Right forelimb (tissue), 1 donor: ENCODE measurements around the gene ATAD5.
"Not testable (repeated sequence)": the region's sequence is repeated elsewhere in the genome, so short reads cannot be mapped to it uniquely, and the experiment has no call there.

Experiments
- DNase-seq: peaks from one replicate; pipeline ENCODE4 v3.0.0-alpha.2; 2018

Gene ATAD5

DNA sequence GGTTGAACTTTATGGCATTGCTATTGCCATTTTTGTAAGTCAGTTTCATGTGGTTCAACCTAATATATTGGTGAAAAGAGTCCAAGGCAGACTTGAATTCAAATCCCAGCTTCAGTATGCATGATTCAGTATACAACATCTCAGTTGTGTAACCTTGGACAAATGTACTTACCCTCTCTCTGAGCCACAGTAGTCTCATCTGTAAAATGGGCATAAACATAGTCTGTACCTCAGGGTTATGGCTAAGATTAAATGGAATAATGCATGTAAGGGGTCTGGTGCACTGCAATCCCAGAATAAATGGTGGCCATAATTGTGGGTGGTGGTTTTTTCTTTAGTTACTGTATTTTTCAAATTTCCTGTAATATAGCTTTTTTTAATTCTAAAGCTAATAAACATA lies 85.3 kb downstream of the ATAD5 start:
- no peak for DNase-seq

DNA sequence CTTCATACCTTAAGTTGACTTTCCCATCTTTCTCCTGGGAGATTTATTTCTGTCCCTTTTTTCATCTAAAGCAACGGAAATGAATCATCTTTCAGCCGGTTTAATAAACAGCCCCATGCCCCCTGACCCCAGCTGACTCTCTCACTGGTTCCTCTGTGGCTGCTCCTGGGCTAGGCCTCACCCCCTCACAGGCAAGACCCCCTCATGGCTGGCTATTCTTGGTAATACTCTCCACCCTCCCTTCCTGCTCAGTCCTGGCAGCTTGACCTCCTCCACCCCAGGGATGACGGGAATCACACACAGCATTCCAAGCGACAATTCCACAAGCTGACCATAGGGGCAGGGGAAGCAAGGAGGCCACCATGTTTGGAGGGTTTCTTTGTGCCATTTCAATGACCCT lies 88.5 kb downstream of the ATAD5 start:
- DNase-seq: no peak

DNA sequence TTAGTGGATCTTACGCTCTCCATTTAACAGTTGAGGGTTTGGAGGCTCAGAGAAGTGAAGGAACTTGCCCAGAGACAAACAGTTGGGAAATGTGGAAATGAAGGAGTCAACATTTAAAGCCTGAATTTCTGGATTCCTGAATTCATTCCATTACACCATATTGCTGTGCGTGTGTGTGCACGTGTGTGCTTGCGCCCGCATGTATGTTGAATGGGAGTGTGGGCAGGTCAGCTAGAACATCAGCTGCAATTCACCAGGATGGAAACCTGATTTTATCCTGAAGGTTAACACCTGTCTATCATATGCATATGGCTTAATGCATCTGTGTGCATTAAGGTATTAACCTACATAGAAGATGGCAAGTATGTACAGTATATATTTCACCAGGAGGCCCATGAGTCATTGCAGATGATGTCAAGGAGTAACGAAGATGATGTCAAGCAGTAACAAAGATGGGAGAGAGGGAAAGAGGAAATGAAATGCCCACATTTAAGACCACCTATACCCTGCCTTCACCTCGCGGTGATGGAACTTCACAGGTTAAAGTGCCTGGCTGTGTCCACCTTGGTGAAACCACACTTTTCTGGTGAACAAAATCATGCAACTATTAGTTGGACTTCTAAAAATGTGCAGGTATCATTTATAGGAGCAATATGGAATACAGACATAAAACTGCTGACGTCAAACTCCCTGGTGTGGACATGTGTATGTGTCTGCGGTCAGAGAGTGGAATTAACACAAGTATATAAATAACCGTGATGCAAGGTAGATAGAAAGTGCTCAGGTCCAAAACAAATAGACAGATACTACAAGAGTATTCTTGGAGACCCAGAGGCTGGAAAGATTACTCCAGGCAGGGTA lies 89.1 kb downstream of the ATAD5 start:
- DNase-seq: no peak

DNA sequence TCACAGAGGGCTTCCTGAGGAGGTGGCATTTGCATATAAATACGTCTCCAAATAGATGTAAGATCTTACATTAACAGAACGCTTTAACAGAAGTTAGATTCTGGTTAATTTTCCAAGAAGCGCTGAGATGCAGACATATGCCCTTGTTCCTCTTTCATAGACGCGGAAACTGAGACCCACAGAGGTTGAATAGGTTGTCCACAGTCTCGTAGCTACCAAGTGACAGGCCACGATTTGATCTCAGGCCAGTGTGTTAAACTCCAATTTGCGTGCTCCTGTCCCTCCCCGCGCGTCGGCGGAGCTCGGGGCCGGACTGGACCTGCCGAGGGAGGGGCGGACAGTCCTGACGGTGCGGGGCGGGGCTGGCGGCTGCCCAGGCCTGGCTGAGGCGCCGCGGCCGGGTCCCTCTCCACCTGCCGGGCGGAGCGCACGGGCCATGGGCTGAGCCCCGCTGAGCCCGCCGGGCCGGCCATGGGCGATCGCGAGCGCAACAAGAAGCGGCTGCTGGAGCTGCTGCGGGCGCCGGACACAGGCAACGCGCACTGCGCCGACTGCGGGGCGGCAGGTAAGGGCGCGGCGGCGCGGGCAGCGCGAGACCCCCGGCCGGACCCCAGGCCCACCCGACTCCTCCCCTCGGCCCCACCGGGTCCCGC lies 89.9 kb downstream of the ATAD5 start, which contains the start of gene ADAP2:
TSS of gene ADAP2 (plus strand) at position 402 of the 653 bp plus-strand sequence. CDS start at position 472, 70 bp downstream.
- DNase-seq: peak; percentile 52

DNA sequence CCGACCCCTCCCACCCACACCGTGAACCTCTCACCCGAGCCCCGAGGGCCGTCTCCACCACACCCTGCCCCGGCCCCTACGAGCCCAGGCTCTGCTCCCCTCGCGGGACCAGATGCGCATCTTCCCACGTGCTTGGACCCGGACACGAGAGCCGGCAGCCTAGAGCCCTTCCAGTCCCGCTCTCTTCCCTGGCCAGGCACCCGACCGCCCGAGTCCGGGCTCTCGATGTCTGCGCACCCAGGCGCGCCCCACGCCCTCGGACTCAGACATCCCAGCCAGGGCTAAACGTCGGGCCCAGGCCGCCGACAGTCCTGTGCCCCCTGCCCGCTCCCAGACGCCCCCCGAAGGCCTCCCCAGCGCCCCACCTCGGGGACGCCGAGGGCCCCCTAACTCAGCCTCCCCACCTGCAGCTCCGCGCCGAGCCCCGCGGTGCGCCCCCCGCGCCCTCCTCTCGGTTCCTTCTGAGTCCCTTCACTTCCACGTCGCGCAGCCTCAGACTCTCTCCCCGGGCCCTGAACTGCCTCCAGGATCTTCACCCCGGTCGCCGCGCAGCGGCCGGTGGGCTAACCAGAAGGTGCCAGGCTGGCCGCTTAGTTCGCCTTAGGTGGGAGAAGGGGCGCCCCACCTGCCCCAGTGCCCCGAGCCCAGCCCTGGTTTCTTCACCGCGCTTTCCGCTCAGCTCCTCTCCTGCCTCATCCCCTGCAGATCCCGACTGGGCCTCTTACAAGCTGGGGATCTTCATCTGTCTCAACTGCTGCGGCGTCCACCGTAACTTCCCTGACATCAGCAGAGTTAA lies 90.7 kb downstream of the ATAD5 start:
- DNase-seq: no peak

DNA sequence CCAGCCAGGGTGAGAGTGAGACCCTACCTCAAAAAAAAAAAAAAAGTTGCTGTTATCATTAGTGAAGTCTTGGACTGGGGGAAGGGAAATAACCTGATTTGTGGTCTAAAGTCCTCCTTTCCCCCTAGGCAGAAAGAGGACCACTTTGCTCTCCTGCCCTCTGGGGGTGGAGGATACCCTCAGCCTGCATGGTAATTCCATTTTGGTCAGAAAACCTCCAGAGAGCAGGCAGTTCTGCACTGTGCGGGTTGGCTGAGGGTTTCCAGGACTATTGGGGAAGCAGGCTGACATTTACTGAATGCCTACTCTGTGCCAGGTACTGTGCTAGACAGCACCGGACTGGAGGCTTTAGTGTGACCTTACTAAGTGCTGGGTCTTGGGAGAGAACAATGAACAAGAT lies 92.6 kb downstream of the ATAD5 start:
- no peak for DNase-seq

DNA sequence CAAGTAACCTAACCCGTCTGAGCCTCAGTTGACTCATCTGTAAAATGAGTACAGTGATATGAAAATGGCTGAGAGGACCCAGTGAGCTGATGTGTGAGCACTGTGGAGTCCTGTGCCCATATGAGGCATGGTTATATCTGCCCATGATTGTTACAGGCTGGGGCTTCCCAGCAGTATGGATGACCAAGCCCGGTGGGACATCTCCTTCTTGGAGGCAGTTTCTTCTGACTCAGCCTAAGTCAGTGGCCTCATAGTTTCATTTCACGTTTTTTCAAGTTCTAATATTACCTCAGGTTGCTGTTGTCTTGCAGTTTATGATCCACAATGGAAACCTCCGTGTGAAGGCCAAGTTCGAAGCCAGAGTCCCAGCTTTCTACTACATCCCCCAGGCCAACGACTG lies 94.8 kb downstream of the ATAD5 start:
- DNase-seq: no peak

DNA sequence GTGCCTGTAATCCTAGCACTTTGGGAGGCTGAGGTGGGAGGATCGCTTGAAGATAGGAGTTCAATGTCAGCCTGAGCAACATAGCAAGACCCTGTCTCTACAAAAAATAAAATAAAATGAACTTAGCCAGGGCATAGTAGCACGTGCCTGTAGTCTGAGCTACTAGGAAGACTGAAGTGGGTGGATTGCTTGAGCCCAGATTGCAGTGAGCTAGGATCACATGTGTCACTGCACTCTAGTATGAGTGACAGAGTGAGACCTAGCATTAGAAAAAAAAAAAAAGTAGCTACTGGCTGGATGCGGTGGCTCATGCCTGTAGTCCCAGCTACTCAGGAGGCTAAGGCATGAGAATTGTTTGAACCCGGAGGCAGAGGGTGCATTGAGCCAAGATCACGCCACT lies 96.0 kb downstream of the ATAD5 start:
- DNase-seq: no peak

DNA sequence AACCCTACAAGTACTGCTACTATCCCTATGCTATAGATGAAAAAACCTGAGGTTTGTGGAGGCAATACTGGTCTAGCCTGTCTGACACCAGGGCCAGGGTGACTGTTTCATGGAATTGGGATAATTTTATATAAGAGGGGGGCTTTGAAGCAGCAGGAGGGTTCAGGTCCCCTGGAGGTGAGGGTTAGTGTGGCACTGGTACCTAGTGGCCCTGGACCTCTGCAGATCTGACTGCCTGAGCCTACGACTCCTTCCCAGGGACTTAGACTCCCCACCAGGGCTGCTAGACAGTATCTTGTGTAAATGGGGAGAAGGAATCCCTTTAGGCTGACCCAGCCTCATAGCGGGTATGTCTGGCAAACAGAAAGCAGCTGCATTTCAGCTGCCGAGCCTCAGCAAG lies 96.8 kb downstream of the ATAD5 start:
- DNase-seq: no peak

DNA sequence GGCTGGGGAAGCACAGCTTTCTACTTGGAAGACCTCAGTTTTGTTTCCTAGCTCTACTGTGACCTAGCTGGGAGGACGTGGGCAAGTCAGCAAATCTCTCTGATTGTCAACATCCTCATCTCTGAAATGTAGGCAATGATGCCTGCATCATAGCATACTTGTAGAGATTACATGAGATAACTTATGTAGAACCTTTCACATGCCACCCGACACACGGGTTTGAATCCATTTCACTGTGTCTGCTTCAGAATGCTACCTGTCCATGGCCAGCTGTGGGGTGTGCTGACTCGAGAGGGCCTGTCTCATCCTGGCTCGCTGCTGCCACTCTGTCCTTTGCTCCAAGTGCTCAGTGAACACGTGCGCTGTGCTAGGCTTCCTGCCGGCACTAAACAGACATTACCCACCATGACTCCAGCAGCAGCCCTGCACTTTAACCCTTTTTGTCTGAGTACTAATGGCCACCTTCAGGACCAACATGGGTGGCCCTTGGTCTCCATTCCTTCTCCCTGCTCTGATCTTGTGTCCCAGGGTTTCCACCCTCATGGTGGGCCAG lies 97.4 kb downstream of the ATAD5 start:
- no peak for DNase-seq

DNA sequence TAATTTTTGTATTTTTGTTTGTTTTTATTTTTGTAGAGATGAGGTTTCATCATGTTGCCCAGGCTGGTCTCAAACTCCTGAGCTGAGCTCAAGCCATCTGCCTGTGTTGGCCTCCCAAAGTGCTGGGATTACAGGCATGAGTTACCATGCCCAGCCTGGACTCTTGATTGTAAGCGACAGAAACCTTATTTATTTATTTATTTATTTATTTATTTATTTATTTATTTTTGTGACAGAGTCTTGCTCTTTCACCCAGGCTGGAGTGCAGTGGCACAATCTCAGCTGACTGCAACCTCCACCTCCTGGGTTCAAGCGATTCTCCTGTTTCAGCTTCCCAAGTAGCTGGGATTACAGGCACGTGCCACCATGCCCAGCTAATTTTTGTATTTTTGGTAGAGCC lies 98.1 kb downstream of the ATAD5 start:
- DNase-seq: not testable (repeated sequence)

DNA sequence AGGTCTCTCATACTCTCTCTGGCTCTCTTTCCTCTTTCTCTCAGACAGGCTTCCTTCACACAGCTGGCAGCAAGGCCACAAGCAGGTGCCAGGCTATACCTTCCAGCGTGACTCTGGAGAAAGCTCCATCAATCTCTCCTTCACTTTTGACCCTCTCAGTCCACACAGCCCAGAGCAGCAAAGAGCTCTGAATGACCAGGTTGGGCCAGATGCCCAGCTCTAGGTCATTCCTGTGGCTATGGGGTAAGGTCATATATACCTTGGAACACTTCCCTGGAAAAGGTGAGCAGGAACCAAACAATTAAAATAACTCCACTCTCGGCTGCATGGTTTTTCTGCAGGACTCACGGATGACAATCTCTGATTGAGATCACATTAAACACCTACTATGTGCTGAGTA lies 98.7 kb downstream of the ATAD5 start:
- DNase-seq: no peak

DNA sequence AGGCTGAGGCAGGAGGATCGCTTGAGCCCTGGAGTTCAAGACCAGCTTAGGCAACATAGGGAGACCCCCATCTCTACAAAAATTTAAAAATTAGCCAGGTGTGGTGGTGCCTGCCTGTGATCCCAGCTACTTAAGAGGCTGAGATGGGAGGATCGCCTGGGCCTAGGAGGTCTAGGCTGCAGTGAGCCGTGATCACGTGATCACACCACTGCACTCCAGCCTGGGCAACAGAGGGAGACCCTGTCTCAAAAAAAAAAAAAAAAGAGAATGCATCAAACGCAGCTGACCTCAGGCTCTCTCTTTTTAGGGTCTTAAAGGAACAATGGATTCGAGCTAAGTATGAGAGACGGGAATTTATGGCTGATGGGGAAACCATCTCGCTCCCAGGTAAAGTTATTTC lies 99.8 kb downstream of the ATAD5 start:
- DNase-seq: not testable (repeated sequence)

DNA sequence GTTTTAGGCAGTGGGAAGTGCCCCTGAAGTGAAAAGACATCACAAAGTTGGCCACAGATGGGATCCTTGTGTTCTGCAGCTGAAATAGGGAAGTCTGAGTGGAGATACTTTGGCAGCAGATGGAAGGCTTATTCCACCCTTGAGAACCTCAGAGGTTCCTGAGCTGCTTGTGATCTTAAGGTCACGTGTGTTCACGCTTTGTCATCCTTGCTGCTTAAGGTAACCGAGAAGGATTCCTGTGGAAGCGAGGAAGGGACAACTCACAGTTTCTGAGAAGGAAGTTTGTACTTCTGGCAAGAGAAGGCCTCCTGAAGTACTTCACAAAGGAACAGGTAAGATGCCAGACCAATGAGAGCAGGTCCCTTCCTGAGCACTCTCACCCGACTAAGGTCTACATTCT lies 102.2 kb downstream of the ATAD5 start:
- DNase-seq: no peak

DNA sequence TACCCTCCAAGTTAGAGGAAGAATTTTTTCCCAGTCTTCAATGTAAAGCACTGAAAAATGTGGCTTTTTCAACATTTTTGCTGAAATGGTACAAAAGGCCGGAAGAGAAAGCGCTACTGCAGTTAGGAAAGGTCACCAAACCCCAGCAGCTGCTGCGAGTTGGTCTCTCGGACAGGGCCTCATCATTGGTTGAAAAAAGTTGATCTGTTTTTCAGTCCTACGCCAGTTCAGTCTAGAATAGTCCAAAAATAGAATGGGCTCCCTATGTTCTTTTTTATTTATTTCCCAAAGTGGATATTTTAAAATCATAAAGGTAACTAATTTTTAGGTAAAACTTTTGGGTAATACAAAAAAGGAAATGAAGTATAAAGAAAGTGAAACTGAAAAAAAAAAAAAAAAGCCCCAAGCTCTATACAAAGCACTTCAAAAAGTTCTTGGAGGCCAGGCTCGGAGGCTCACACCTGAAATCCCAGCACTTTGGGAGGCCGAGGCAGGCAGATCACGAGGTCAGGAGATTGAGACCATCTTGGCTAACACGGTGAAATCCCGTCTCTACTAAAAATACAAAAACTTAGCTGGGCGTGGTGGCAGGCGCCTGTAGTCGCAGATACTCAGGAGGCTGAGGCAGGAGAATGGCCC lies 107.4 kb downstream of the ATAD5 start:
- no peak for DNase-seq

DNA sequence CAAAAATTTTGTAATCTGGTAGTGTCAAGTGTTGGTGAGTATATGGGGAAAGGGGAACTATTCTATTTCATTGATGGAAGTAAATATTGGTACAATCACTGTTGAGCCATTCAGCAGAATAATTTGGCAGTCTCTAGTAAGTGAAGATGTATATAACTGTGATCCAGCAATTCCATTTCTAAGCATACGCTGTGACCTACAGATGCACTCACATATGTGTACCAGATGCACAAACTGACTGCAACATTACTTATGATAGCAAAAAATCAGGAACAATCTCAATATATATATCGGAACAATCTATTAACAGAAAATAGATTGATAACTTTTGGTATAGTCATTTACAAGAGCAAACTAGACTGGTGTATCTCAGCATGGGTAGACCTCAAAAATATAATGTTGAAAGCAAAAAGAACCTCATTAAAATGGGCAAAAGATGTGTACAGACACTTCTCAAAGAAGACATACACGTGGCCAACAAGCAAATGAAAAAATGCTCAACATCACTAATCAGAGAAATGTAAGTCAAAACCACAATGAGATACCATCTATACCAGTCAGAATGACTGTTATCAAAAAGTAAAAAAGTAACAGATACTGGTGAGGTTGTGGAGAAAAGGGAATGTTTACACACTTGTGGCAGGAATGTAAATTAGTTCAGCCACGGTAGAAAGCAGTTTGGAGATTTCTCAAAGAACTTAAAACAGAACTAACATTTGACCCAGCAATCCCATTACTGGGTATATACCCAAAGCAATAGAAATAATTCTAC lies 110.7 kb downstream of the ATAD5 start:
- DNase-seq: no peak
